GM19351 (cell line): ENCODE results near the gene MPZL3.
"Not testable (repeated sequence)": the region's sequence is repeated elsewhere in the genome, so short reads cannot be mapped to it uniquely, and the experiment has no call there.

ENCODE experiments used
- ATAC-seq: cut with Tn5 transposase; IDR thresholded peaks from one replicate; pipeline ENCODE4 v1.9.1; 2021; ENCODE audit warnings: mild to moderate bottlenecking, moderate library complexity; ENCODE audit not compliant: unreplicated experiment

MPZL3 gene

GRCh38 chr11:118193910-118194566, 58.1 kb downstream of the MPZL3 start:
- ATAC-seq: no peak

- ATAC-seq: not testable (repeated sequence)
Measured at GRCh38 chr11:118192817-118193216, 59.3 kb downstream of the MPZL3 start.

GRCh38 chr11:118190942-118191506, 61.1 kb downstream of the MPZL3 start:
- not testable (repeated sequence) for ATAC-seq

GRCh38 chr11:118186346-118187107, 65.6 kb downstream of the MPZL3 start:
- no peak for ATAC-seq

- no peak for ATAC-seq
Measured at GRCh38 chr11:118184784-118185579, 67.2 kb downstream of the MPZL3 start.

- not testable (repeated sequence) for ATAC-seq
Measured at GRCh38 chr11:118183691-118184090, 68.5 kb downstream of the MPZL3 start.

- no peak for ATAC-seq
Measured at GRCh38 chr11:118180300-118180703, 71.9 kb downstream of the MPZL3 start.

- ATAC-seq: no peak
Measured at GRCh38 chr11:118176778-118177134, 75.4 kb downstream of the MPZL3 start.
